Measurements from ENCODE around the gene APOF. TPM values are rescaled to one million over a fixed set of nuclear protein-coding genes. Genes with fewer than 3 reads are reported as not detected.

The APOF gene
- total RNA-seq, 1 experiment from 2014 or later, result not detected

GRCh38 chr12:56350662-56351061 lies 12.0 kb downstream of the APOF start:
- Histone ChIP-seq H3K79me2 (ENCODE audit: insufficient read depth, low read length) (no peaks in the 10 kb centered on the region), H2BK120ac (ENCODE audit: low read depth, low read length, poor library complexity, severe bottlenecking) (no peak overlapping the region), H3K79me1 (ENCODE audit: insufficient read depth, low read depth, low read length, poor library complexity, severe bottlenecking) (no peaks in the 10 kb centered on the region), H4K20me1 (ENCODE audit: control insufficient read depth, insufficient read depth, insufficient read length) (no peaks in the 10 kb centered on the region), H3K23me2 (ENCODE audit: insufficient read length, low read depth, low read length, poor library complexity, severe bottlenecking) (no peaks in the 10 kb centered on the region), H4K91ac (ENCODE audit: insufficient read length, low read depth, low read length) (no peak overlapping the region), H3K27me3 (ENCODE audit: insufficient read depth, low read length) (no peaks in the 10 kb centered on the region), H3K4ac (ENCODE audit: low read depth, low read length) (no peak overlapping the region), H3K4me2 (ENCODE audit: insufficient read depth, insufficient read length, low read length) (no peak overlapping the region), H2BK20ac (ENCODE audit: low read depth, low read length, poor library complexity, severe bottlenecking) (no peak overlapping the region), H3K56ac (ENCODE audit: insufficient read length, low read depth, low read length) (no peak overlapping the region), H4K5ac (ENCODE audit: insufficient read length, low read depth, low read length) (no peak overlapping the region), H2AK5ac (ENCODE audit: insufficient read length, low read length) (no peak overlapping the region), H2BK12ac (ENCODE audit: insufficient read length, low read depth, low read length) (no peak overlapping the region), H3K9ac (ENCODE audit: extremely low read depth, insufficient read length, low read length) (no peak overlapping the region), H3K27ac (ENCODE audit: insufficient read length, low read depth, low read length) (no peak overlapping the region), H3K23ac (ENCODE audit: insufficient read length, low read depth, low read length) (no peak overlapping the region), H3K18ac (ENCODE audit: insufficient read length, low read depth, low read length) (no peak overlapping the region), H4K8ac (replicated peaks; ENCODE audit: insufficient read length, low read depth, low read length) (no peak overlapping the region), H3K9me3 (ENCODE audit: control insufficient read depth, low read depth, low read length) (no peaks in the 10 kb centered on the region), H3T11ph (ENCODE audit: low read length) (no peak overlapping the region), H2BK5ac (ENCODE audit: insufficient read length, low read length) (no peak overlapping the region), H2BK15ac (ENCODE audit: low read depth, low read length) (no peak overlapping the region), H3K14ac (ENCODE audit: insufficient read depth, low read length) (no peak overlapping the region), H3K4me1 (ENCODE audit: insufficient read depth, low read length) (no peaks in the 10 kb centered on the region), H2AFZ (ENCODE audit: low read length) (no peak overlapping the region)
- no peak for DNase-seq
- WGBS (ENCODE audit: extremely low coverage, insufficient read length, low lambda C conversion rate), result no CpG with 5 or more reads among the region's 2 CpGs
- TF ChIP-seq CTCF (conservative IDR thresholded peaks at IDR 0.05), result no peak
- Mint-ChIP-seq H3K4me1 (no peaks in the 10 kb centered on the region), H3K9me3 (no peaks in the 10 kb centered on the region), H3K27ac (no peak overlapping the region), H3K36me3 (ENCODE audit: insufficient read depth in 1 of 3, low read depth in 3 of 3) (peaks cover 15 to 85% (median 73%) of the 10 kb centered on the region in 3 experiments; a peak in 6 of 7 replicates), H3K27me3 (ENCODE audit: low read depth) (no peaks in the 10 kb centered on the region), H3K4me3 (no peak overlapping the region)
